HG02884 (cell line): ENCODE results near the gene SPRR3.

Source experiments
- ATAC-seq: cut with Tn5 transposase; IDR thresholded peaks from one replicate; pipeline ENCODE4 v1.9.1; 2021; ENCODE audit warnings: mild to moderate bottlenecking, moderate library complexity; ENCODE audit not compliant: unreplicated experiment

The SPRR3 gene, protein sequence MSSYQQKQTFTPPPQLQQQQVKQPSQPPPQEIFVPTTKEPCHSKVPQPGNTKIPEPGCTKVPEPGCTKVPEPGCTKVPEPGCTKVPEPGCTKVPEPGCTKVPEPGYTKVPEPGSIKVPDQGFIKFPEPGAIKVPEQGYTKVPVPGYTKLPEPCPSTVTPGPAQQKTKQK

DNA sequence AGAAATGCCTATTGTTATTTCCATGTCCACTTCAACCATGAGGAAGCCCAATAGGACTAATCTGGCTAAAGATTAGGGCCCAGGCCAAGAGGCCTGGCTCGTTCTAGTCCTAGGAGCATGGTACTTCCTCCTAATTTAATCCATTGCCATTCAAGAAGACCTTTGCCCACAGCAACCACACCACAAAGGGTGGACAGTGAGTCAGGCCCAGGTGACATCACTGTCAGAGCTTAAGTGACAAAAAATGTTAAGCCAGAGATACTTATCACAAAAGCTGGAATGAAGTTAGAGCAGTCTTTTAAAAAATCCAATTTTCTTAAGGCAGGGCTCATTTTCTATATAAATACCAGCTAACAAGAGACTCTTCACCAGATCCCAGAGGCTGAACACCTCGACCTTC, at the start of gene SPRR3:
Gene SPRR3, plus strand, starts transcription at position 368 of the 400 bp plus-strand sequence. CDS start 1,272 bp downstream, outside the sequence.
- ATAC-seq: no peak

DNA sequence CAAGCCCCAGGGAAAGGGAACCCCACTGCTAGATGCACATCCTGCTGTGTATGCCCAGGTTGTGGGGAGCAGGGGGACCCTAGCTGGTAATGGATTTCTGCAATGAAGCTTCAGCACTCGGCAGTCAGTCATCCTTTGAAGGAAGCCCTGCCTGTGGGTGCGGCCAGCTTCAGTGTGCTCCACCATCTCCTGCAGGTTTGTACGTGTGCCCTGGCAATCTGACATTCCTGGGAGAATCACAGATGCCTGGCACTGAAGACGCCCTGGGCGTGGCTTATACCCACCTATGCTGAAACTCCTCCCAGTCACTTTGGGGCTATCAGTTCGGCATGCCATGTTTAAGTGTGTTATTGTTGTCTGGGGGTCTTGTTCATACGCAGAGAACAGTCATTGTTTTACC, 47.8 kb upstream of the SPRR3 start:
- ATAC-seq: no peak

DNA sequence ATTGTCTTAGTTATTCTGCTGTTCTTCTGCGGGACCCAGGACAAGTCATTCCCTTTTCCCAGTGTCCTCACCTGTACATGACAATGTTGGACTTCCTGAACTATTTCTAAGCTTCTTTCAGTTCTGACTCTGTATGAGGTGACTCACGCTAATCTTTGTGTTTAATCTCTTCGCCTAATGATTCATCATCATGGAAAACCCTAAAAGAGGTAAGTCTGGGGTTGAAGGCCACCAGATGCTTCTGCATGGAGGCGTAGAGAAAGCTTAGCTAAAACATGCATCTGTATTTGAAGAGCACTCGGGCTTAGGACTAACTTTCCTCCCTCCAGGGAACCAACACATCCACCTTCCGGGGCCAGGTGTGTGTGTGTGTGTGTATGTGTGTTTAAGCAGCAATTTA, 47.1 kb upstream of the SPRR3 start:
- no peak for ATAC-seq

DNA sequence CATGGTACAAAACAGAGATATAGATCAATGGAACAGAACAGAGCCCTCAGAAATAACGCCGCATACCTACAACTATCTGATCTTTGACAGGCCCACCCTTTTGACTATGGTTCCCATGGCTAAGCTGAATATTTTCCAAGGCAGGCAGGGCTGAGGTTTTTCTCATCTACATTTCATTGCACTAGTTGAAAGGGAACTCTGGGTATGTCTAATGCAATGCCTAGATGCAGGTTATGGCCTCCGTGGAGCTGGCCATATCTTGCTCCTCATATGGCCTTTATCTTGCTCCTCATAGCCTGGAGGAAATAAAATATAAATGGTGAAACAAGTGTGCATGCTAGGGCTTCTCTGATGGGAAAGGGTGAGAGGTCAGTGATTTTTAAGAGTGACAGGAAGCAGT, 44.0 kb upstream of the SPRR3 start:
- no peak for ATAC-seq

DNA sequence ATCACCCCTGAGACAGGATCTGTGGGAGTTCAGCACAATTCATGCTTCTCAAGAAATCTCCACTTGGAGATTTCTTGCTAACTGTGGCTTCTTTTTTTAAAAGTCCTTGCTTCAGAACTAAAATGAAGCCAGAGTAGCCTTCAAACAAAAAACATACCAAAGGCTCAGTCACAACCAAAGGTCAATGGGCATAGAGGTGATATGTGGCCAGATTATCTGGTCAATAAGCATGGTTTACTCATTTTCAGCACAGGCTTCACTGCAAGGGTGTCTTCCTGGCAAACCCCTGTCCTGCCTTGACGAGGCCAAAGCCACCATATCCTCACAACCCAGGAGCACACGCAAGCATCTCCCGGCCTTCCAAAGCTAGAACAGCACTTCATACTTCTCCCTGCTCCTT, 42.3 kb upstream of the SPRR3 start:
- no peak for ATAC-seq

DNA sequence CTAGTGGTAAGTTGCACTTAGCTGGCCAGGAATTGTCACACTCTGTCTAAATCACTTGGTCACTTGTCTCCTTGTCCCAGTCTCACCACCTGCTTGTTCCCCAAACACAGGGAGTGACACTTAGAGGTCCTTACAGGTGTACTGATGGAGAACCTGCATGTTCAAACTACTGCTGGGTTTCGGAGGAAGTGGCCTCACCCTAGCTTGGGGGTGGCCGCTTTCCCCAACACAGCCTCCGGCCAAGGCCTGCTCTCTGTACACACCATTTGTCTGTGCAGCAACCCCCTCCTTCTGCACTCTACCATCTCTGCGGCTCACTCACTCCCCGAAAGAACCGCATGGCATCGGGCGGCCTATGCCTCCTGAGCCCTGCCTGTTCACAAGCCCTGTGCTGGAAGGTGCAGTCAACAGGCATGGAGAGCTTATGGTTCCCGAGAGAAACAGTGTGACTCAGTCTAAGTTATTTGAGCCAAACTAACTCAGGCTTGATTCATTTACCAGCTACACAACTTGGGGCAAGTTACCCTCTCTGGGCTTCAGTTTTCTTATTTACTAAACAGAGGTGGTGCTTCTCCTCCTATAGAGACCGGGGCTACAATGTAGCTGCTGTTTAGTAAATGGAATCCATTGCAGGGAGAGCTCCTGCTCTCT, 41.6 kb upstream of the SPRR3 start:
- ATAC-seq: no peak

DNA sequence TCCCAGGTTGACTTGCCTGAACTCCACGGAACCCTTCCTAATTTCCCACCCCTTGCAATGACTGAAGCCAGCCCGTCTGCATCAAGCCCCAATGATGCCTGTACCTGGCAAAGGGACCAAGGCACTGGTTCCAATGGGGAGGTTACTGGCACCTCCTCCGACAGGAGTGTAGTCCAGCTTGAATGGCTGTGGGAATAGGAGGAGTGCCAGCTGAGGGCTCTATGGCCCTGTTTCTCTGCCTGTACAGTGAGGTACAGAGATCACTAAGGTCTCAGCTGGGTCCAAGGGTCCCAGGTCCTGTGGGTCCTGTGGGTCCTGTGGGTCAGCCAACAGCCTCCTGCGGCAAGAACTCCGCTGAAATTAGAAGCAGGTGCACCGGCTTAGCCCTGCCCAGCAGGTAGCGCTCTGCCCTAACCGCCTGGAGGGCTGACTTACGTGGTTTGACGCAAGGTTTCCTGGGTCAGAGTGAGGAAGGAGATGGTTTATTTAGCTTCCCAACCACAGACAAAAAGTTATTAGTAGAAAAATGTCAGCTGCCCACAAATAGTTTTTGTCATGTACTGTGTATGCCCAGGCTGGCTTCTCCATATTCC, 41.0 kb upstream of the SPRR3 start:
- no peak for ATAC-seq

DNA sequence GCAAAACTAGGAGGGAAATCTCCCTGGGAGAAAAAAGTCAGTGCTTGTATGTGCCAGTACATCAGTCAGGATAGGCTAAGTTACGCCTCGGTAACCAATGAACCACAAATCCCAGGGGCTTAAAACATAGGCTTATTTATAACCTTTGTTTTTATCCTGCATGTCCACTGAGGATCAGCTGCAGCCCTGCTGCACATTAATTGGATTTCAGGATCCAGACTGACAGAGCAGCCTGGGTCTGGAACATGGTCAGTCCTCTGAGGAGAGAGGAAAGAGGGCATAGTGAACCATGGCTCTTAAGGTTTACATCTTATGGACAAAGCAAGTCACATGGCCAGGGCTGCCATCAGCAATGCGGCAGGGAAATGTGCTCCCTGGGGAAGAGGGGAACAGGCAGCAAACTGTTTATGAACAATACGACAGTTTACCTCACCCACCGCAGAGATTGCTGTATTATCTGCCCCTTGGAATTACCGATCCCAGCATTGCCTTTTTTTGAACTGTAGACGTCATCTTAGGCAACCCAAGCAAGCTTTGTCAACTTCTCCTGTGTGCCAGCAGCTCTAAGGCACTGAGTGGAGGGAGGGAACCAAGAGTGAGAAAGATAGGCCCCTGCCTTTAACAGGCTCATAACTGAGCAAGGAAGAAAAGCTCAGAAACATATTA, 40.2 kb upstream of the SPRR3 start:
- ATAC-seq: no peak

DNA sequence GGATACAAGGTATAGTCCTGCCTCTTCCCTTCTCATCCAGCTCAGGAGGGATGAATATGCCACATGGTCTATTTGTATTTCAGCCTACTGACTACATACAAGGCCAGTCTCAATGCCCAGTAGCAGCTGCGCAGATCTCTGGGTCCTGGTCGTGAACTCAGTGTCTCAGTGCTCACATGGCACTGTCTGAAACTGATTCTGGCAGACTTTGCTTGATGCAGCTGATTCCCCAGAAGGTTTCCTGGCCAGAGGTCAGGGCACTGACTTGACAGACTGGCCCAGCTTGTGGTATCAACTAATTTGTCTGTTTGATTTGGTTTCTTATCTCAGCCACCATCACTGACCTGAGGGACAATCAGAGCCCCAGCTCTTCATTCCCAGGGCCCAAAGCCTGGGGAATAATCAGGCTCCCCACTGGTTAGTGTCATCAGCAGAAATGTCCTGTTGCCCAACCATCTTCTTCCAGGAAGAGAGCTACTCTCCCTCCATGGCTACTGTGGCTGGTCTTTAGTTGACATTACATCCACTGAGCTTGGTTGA, 38.6 kb upstream of the SPRR3 start:
- ATAC-seq: no peak

DNA sequence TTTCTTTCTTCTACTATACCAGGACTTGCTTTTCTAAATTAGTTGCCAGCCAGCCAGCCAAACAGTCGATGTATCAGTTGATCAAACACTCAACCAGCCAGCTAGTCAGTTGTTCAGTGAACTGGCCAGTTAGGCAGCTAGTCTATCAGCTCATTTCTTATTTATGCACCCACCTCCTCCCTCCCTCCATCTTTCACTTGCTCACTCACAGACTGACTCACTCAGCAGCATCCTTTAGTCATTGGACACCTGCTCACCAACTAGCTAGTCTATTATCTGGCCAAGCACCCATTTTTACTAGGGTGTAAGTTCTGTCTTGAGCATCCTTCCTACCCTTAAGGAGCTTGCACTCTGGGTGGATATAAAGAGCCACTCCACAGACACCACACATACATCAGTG, 37.0 kb upstream of the SPRR3 start:
- ATAC-seq: no peak

DNA sequence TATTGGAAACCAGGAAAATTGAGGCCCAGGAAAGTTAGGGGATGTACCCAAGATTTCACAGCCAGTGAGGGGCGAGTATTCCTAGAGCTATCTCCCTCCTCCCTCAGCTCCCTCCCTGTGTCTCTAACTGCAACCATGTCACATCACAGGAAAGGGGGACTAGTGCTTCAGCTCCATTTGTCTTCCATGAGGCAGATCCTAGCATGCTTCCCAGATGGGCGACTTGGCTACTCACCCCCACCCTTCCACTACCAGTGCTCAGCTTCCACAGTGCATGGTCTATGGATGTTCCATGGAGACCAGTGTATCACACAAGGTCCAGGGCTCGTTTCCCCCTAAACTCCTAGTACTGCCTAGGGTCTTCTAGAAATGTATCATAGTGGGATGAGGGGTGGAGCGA, 35.7 kb upstream of the SPRR3 start:
- no peak for ATAC-seq

DNA sequence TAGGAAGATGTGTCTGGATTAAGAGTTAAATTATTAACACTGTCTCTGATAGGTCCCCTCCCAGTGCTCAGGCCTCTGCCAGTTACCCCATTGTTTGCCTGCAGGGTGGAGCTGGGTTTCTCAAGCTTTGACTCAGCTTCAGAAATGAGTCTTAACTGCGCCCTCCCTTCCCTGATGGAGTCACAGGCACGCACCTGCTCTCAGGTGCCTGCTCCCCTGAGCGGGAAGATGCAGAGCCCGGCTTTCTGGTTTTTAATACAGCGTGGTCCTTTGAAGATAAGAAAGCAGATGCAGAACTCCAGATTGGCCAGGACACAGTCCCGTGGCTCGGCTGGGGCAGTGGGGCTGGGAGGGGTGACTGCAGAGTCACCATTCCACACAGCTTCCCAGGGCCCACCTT, 34.3 kb upstream of the SPRR3 start:
- ATAC-seq: no peak

DNA sequence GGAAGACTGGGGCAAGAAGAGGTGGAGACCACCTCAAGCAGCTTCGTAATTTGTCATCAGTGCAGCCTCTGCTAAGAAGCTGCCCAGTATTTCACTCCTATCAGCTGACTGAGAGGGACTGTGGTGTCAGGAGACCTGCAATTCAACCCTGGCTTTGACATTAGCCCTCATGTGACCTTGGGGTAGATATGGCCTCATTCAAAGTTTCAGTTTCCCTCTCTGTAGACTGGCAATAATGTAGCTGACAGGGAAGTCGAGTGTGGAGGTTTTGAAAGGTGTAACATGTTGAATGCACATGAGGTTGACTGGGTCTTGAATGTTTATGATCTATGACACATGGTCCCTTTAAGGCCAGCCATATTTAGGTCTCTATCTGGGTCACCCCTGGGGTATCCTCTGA, 33.3 kb upstream of the SPRR3 start:
- ATAC-seq: no peak

DNA sequence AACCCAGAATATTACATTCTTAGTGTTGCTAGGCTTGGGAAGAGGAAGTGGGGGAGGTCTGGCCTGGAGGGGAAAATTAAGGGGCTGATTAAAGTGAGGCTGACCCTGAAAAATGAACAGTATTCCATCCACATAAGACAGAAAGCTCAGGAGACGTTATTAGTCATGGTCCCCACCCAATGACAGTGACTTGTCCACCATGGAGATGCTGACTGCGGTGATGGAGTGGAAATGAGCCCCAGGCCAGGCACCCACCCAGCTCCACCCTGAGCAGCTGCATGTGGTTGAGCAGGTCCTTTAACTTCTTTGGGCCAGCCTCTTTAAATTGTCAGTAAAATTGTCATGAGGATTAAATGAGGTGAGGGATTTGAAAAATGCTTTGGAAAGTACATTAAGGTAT, 32.5 kb upstream of the SPRR3 start:
- no peak for ATAC-seq

DNA sequence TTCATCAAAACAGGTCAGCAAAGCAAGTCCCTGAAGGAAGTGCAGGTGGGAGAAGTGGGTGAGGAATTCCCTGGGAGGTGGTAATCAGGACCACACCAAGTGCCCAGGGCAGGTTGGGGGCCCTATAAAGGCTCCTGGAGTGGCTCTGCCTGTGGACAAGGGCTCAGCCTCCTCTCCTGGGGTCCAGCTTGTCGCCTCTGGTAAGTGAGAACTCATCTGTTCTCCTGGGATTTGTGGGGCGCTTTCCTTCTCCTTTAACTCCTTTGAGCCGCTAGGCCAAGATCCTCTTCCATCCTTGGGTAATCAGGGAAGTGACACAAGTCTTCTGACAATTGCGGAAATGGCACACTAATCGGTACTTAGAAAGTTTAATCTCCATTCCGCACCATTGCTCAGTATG, 31.1 kb upstream of the SPRR3 start, which contains the start of gene SPRR4:
Gene SPRR4, plus strand, starts transcription at position 154 of the 400 bp plus-strand sequence. CDS start 1,243 bp downstream, outside the sequence.
- ATAC-seq: no peak

DNA sequence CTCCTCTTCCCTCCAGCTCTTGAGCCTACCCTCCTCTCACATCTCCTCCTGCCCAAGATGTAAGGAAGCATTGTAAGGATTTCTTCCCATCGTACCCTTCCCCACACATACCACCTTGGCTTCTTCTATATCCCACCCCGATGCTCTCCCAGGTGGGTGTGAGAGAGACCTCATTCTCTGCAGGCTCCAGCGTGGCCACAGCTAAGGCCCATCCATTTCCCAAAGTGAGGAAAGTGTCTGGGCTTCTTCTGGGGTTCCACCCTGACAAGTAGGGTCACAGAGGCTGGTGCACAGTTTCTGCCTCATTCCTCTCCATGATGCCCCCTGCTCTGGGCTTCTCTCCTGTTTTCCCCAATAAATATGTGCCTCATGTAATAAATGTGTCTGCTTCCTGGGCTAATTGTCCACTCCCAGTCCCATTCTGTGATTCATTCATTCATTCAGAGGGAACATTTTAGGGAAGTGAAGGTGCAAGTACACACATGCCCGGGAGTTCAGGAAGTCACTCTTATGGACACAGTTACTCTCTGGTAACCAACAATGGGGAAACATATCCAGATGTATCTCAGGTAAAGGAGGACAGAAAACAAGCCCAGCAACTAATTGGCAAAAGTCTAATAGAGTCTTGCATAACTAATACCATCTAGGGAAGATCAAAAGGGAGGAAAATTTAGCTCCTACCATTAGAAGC, 29.2 kb upstream of the SPRR3 start:
- ATAC-seq: no peak

DNA sequence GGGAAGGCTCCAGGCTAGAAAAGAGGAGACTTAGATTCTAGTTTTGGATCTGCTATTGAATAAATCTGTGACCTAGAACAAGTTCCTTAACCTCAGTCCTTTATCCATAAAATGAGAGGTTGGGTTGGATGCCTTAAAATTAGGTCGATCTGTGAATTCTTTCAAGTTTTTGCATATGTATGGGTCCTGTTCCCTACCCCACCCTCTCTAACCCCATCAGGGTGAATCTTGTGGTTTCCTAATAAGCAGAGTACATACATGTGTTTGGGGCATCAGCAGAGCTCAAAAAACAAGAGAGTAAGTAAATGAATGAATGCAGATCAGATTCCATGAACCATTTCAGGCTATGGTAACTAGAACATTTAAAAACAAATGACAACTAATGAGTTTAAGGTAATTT, 24.9 kb upstream of the SPRR3 start:
- ATAC-seq: no peak

DNA sequence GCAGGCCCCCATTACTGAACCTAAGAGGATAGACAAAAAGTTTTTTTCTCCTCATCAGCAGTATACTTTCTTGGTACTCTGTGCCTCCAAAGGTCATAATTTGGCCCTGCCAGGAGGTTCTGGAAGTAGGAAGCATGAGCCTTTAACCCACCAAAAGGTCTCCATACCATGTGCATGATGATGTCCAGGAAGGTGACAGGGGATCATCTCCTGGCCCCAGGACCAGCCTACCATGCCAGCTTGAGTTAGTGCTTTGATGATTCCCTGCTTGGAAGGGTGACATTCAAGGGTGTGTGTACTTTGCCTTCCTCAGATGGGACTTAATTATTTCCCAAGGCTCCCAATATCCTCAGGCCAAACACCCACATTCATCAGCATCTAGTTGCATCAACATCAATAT, 23.9 kb upstream of the SPRR3 start:
- no peak for ATAC-seq

DNA sequence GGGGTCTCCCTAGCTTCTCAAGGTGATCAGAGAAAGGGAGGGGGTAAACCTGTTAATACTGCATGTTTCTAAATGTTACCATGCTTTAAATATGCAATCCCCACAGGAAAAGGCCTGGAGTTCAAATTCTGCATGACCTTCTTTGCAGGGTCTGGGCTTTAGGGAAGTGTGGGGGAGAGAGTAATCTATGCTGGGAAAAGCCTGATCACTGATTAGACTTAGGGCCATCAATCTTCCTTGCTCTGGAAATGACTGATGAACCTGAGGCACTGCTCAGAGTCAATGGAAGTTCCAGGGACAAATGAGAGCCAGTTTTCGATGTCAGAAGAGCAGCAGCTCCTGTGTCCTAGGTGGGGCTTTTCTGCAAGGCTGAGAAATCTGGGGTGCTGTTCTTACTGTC, 20.9 kb upstream of the SPRR3 start:
- ATAC-seq: no peak

DNA sequence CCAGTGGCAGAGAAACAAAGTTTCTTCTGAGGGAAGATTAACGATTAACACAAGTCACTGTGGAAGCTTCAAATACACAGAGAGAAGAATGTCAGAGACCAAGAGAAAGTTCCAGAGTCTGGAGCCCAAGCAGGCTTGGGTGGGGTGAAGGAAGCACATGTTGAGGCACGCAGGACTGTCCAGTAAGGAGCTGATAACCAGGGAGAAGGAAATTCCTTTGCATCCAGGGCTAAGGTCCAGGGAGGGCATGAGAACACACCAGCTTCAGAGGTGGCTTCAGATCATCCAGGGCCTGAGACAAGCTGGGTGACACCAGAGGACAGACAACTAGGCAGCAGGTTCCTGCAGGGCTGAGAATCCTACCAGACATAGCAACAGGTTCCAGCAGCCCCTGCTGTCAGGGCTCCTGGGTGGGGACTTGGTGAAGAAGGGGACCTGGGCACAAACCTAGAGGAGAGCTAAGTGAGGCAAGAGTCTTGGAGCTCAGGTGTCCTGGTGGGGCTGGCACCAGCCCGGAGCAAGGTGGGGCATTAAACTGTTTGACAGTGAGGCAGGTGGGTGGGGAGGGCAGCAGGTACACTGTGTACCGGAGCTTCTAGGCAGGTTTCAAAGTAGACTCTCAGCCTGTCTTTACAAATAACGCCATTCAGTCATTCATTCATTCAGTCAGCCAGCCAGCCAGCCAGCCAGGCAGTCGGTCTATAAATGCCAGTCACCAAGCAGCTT, 20.2 kb upstream of the SPRR3 start:
- no peak for ATAC-seq

DNA sequence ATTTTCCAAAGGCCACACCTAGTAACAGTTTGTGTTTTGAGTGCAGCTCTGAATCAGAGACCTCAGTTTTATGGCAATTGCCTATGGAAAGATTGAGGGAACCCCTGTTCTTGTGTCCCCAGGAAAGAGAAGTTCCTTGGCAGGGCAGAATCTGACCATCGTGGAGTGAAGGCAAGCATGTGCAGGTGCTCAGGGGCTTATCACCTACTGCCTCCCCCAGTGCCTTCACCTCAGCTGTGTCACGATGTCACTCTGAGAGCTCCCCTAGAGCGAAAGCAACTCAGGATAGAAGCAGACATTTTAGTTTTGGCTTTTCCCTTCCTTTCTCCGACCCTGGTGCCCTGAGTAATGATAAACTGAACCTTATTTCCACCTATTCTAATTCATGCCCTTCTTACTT, 19.5 kb upstream of the SPRR3 start:
- ATAC-seq: no peak
